Progenitor cell of endocrine pancreas (in vitro differentiated cells): ENCODE results near the gene PUDP. TPM values are rescaled to one million over a fixed set of nuclear protein-coding genes. Genes with fewer than 3 reads are reported as not detected.

ENCODE experiments used
- DNase-seq: peaks from one replicate; pipeline ENCODE4 v3.0.0; 2021; ENCODE audit warnings: low spot score; ENCODE audit not compliant: unreplicated experiment
- H3K27ac Mint-ChIP-seq: 2 replicates; pipeline ENCODE4 v1.8.0; 2021; ENCODE audit warnings: mild to moderate bottlenecking, moderate library complexity, mixed read lengths
- H3K27me3 Mint-ChIP-seq: 2 replicates; pipeline ENCODE4 v1.8.0; 2021; ENCODE audit warnings: mixed read lengths
- H3K36me3 Mint-ChIP-seq: 2 replicates; pipeline ENCODE4 v1.8.0; 2022; ENCODE audit warnings: mixed read lengths; ENCODE audit not compliant: insufficient read depth
- H3K4me1 Mint-ChIP-seq: 2 replicates; pipeline ENCODE4 v1.8.0; 2021; ENCODE audit warnings: low read depth, mixed read lengths
- H3K4me3 Mint-ChIP-seq: 2 replicates; pipeline ENCODE4 v1.8.0; 2021; ENCODE audit warnings: low read depth, mild to moderate bottlenecking, moderate library complexity, mixed read lengths
- H3K9me3 Mint-ChIP-seq: 2 replicates; pipeline ENCODE4 v1.8.0; 2021; ENCODE audit warnings: low read depth, mixed read lengths
- CTCF ChIP-seq: fragments of 200-600 bp; sonication (generic); IDR thresholded peaks from one replicate; pipeline ENCODE4 v1.5.0; 2021; ENCODE audit warnings: antibody characterized with exemption, mild to moderate bottlenecking; ENCODE audit not compliant: unreplicated experiment
- long read RNA-seq: library from polyadenylated mRNA; unstranded; transcript quantifications from one replicate; pipeline ENCODE4 v2.0.0, GENCODE V29; 2020
- total RNA-seq: library from RNA; stranded (reverse); gene quantifications from 2 replicates; pipeline ENCODE4 v1.2.1, GENCODE V29; 2021

PUDP gene
- total RNA-seq = 53.6 and 59.9 TPM in 2 replicates
- long read RNA-seq, transcript PUDP-203 (5 exons, 1,334 nt) = minor isoform, 9 of 502 reads
- long read RNA-seq, transcript PUDP-201 (4 exons, 2,140 nt) = major isoform, 452 of 502 reads
- long read RNA-seq, partial matches to known transcripts = 20 of 502 reads
- long read RNA-seq, other reads (novel, unspliced or antisense) = 20 of 502 reads

- peak; percentile 91 for DNase-seq
- Mint-ChIP-seq H3K4me3 (peak within 1 kb of the TSS; percentile 90), H3K9me3 (no peaks in the 10 kb centered on the region), H3K4me1 (peaks cover 15% of the 10 kb centered on the region), H3K27me3 (no peaks in the 10 kb centered on the region), H3K36me3 (no peaks in the 10 kb centered on the region), H3K27ac (peak within 1 kb of the TSS; percentile 94)
- TF ChIP-seq CTCF = peak; percentile 16
Observed at GRCh38 chrX:7147978-7148854, at the start of gene PUDP. Gene PUDP (minus strand): TSS chrX:7148153. CDS start chrX:7148113, 40 bp downstream.

- no peaks in the 10 kb centered on the region for H3K27me3 Mint-ChIP-seq
- no peak overlapping the region for H3K4me3 Mint-ChIP-seq
- H3K9me3 Mint-ChIP-seq = peaks cover 2% of the 10 kb centered on the region
- TF ChIP-seq CTCF = no peak
- H3K4me1 Mint-ChIP-seq = peaks cover 4% of the 10 kb centered on the region
- H3K36me3 Mint-ChIP-seq = peaks cover 2% of the 10 kb centered on the region
- DNase-seq = no peak
- no peak overlapping the region for H3K27ac Mint-ChIP-seq
Observed at GRCh38 chrX:7194606-7195005, 46.7 kb upstream of the PUDP start.

- H3K27me3 Mint-ChIP-seq = no peaks in the 10 kb centered on the region
- no peak for DNase-seq
- peaks cover 5% of the 10 kb centered on the region for H3K4me1 Mint-ChIP-seq
- no peak for TF ChIP-seq CTCF
- peaks cover 2% of the 10 kb centered on the region for H3K36me3 Mint-ChIP-seq
- H3K4me3 Mint-ChIP-seq = no peak overlapping the region
- no peak overlapping the region for H3K27ac Mint-ChIP-seq
- peaks cover 8% of the 10 kb centered on the region for H3K9me3 Mint-ChIP-seq
Observed at GRCh38 chrX:7192871-7193270, 44.9 kb upstream of the PUDP start.

- no peaks in the 10 kb centered on the region for H3K36me3 Mint-ChIP-seq
Observed at GRCh38 chrX:7191681-7192110, 43.7 kb upstream of the PUDP start.

More at GRCh38 chrX:7191681-7192110, 43.7 kb upstream of the PUDP start:
- peaks cover 11% of the 10 kb centered on the region for H3K9me3 Mint-ChIP-seq
- no peak for DNase-seq
- H3K27me3 Mint-ChIP-seq = no peaks in the 10 kb centered on the region
- H3K4me1 Mint-ChIP-seq = peaks cover 2% of the 10 kb centered on the region
- peak; percentile 32 for TF ChIP-seq CTCF
- no peak overlapping the region for H3K27ac Mint-ChIP-seq
- H3K4me3 Mint-ChIP-seq = no peak overlapping the region
